Ovary (tissue), 3 donors: Measurements from ENCODE around the gene ATG2B.

Experiments
- CTCF ChIP-seq, 3 donors: fragments of 450-650 bp in 2 of 3; fragments of 200-600 bp in 1 of 3; IDR thresholded peaks; one replicate each; pipeline versions ENCODE4 v1.5.1 to v1.8.0; 2016 to 2022; ENCODE audit warnings: antibody characterized with exemption in 3 of 3, mild to moderate bottlenecking in 1 of 3
- POLR2A ChIP-seq: fragments of 450-650 bp; IDR thresholded peaks from one replicate; pipeline ENCODE4 v1.6.1; 2017; ENCODE audit warnings: antibody characterized with exemption, mild to moderate bottlenecking, moderate library complexity
- donor health status: DM: no; HTN: no; CAD: no.

- TF ChIP-seq CTCF (IDR thresholded peaks at IDR 0.05): no peak
- no peak for TF ChIP-seq POLR2A
These were observed 124.4 kb downstream of the ATG2B start for GRCh38 chr14:96238676-96239265.
